Astrocyte of the spinal cord (primary cell): Measurements from ENCODE around the gene UBXN1.

Source experiments
- DNase-seq: peaks from one replicate; pipeline ENCODE4 v3.0.0; 2011; ENCODE audit warnings: low read depth, low spot score
- H3K4me3 ChIP-seq: 2 replicates; pipeline ENCODE4 v1.5.1; 2011; ENCODE audit warnings: low read depth, mild to moderate bottlenecking, low read length, moderate library complexity
- in situ Hi-C: cut with HindIII; loops from 2 replicates; pipeline ENCODE4 v1.10.0; 2017; ENCODE audit warnings: low sequenced_read_pairs
- TF ChIP-seq, protein P1 (sequence below): IDR thresholded peaks from 2 replicates; pipeline ENCODE4 v1.5.1; 2012; ENCODE audit warnings: low read depth, mild to moderate bottlenecking, low read length, inconsistent platforms

The UBXN1 gene

DNA sequence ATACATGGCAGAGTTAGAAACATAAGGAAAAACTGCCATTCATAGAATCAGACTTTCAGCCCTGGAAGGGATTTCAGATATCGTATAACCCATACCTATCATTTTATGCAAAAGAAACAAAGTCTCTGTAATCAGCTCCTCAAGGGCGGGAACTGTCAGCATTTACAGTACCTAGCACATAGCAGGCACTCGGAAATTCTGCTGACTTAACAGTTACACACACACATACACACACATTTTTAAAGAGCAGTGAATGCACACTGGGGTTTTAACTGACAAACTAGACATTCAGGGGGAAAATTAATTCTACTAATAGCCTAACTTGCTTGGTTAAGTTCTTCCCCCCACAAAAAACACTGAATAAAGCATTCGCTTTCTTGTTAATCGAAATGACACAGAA is 37.3 kb upstream of the UBXN1 start:
- no peak overlapping the region for H3K4me3 ChIP-seq
- no peak for DNase-seq
- TF ChIP-seq, protein P1, sequence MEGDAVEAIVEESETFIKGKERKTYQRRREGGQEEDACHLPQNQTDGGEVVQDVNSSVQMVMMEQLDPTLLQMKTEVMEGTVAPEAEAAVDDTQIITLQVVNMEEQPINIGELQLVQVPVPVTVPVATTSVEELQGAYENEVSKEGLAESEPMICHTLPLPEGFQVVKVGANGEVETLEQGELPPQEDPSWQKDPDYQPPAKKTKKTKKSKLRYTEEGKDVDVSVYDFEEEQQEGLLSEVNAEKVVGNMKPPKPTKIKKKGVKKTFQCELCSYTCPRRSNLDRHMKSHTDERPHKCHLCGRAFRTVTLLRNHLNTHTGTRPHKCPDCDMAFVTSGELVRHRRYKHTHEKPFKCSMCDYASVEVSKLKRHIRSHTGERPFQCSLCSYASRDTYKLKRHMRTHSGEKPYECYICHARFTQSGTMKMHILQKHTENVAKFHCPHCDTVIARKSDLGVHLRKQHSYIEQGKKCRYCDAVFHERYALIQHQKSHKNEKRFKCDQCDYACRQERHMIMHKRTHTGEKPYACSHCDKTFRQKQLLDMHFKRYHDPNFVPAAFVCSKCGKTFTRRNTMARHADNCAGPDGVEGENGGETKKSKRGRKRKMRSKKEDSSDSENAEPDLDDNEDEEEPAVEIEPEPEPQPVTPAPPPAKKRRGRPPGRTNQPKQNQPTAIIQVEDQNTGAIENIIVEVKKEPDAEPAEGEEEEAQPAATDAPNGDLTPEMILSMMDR = no peak
- in situ Hi-C loops = no loop called here

DNA sequence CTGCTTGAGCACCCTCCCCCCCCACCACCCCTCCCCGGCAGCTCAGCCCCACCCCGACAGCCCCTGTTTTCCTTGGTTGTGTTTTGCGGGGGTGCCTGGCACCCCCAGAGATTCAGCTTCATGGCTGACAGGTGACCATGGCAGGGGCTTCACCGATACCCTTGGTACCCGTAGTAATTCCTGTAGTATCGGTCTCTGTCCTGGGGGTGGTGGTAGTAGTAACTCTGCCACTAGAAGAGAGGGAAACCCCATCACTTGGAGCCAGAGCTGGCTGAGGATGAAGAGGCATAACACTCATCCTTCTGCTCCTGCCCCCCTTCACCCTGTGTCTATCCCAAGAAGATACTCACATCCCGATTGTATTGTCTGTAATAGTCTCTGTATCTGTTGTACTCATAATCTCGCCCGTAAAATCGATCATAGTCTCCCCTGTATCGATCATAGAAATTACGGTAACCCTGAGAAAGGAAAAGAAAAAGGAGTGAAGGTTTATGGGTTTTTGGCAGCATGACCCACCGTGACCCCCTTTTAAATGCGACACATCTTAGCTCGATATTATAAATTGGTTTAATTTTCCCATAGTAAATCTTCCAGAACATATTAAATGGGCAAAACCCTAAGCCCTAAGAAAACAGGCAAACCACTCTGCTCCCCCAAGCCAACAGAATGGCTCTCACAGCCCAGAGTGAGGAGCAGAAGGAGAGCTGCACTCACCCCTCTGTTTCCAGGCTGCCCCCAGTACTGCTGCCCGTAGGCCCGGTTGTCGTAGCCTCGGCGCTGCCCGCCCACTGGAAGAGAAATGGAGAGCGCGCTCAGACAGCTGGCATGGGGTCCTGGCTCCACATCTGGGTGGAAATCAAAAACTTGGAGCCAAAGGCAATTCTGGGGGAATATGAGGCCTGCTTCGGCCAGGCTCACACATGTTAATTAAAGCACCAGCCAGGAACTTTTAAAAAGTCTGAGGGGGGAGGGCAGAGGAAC is 36.6 kb upstream of the UBXN1 start:
- TF ChIP-seq, protein P1 = no peak
- in situ Hi-C loops = no loop called here
- no peak for DNase-seq
- no peak overlapping the region for H3K4me3 ChIP-seq

DNA sequence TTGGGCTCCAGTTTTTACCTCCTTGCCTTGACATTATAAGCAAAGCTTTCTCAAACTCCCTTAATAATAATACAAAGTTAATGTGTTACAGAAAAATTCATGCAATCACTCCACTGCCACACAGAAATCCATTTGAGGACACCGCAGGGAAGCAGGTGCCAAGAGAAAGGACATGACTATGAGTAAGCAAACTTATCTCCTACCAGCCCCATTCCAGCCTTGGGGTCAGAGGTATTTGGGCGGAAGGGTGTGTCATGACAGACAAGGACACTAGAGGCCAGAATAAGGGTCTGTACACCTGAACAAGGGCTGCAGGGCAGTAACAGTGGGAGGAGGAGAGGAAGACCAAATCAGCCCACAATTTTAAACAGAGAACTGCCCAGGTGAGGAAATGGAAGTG is 34.5 kb upstream of the UBXN1 start:
- TF ChIP-seq, protein P1 = no peak
- in situ Hi-C loops = no loop called here
- DNase-seq = no peak
- no peak overlapping the region for H3K4me3 ChIP-seq

DNA sequence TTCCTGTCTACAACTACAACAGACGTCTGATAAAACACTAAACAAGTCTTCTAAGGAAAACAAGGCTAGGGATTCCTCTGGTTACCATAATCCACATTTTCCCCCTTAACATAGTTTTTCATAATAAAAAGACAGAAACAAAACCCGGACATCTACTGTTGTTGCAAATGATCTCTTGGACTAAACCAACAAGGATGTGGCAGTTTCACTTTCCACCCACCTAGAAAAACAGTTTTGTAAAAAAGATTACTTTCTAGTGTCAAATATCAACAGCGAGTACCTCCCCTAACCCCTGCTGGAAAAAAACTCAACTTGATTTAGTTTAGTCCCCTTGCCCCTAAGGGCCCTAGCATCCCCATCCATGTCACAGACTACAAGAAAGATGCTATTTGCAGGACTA is 34.0 kb upstream of the UBXN1 start:
- H3K4me3 ChIP-seq = no peak overlapping the region
- in situ Hi-C loops = no loop called here
- no peak for DNase-seq
- TF ChIP-seq, protein P1 = no peak

DNA sequence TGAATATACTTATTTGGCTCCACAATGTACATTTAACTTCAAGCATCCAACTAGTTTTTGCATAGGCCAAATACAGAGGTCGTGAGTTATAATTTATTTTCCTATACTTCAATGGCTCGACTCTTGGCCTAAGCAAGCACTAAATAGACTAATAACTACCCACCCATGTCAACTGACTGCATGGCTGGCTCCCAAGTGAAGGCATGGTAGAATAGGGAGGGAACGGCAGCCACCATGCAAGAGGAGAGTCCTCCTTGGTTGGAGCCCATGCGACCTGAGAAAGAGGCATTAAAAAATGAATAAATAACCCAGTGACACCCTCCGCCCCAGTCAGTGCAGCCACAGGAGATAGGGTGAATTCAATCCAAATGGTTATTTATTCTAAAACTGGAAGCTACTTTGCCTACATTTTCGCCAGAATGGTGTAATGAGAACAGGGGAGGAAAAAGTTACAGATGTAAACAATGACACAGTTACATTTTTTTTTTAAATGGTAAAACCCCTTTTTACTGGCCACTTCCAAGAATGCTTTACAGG is 33.5 kb upstream of the UBXN1 start:
- no peak for DNase-seq
- no peak overlapping the region for H3K4me3 ChIP-seq
- TF ChIP-seq, protein P1 = no peak
- in situ Hi-C loops = no loop called here

DNA sequence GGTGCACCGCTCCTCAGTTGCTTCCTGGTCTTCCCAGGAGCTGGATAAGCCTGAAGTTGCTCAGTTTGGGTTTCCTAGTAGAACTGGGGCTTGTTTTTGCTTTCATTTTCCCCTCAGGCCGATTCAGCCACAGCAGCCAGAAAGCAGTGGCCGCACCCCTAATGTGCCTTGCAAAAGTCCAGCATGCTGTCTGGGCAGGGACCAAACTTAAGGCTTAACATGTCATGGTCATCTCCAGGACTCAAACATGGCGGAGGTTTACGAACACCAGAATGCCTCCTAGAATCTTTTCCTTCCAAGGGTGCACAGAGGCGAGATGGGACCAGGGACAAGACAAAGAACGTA is 31.1 kb upstream of the UBXN1 start:
- H3K4me3 ChIP-seq = peak overlapping the region; percentile 54
- in situ Hi-C loops = no loop called here
- TF ChIP-seq, protein P1 = no peak
- no peak for DNase-seq
